ENCODE results near the gene ACR.
"Not testable (repeated sequence)": the region's sequence is repeated elsewhere in the genome, so short reads cannot be mapped to it uniquely, and the experiment has no call there.

Gene ACR

GRCh38 chr22:50756406-50756805 lies 18.4 kb downstream of the ACR start:
- in situ Hi-C loops (cut with MboI; ENCODE audit: low pct_unique_long_range_greater_than_20kb, low sequenced_read_pairs); DNase-seq: not testable (repeated sequence)

- DNase-seq = peak; percentile 71
- in situ Hi-C loops (cut with MboI; ENCODE audit: low pct_unique_long_range_greater_than_20kb, low sequenced_read_pairs) = not testable (repeated sequence)
These were observed 19.0 kb downstream of the ACR start for GRCh38 chr22:50756949-50757491.

- DNase-seq; in situ Hi-C loops (cut with MboI; ENCODE audit: low pct_unique_long_range_greater_than_20kb, low sequenced_read_pairs): not testable (repeated sequence)
These were observed 21.8 kb downstream of the ACR start for GRCh38 chr22:50759597-50760341.

- in situ Hi-C loops (cut with MboI; ENCODE audit: low pct_unique_long_range_greater_than_20kb, low sequenced_read_pairs); DNase-seq: not testable (repeated sequence)
These were observed 23.8 kb downstream of the ACR start for GRCh38 chr22:50761829-50762228.

GRCh38 chr22:50764288-50764687 lies 26.3 kb downstream of the ACR start:
- DNase-seq; in situ Hi-C loops (cut with MboI; ENCODE audit: low pct_unique_long_range_greater_than_20kb, low sequenced_read_pairs): not testable (repeated sequence)

- in situ Hi-C loops (cut with MboI; ENCODE audit: low pct_unique_long_range_greater_than_20kb, low sequenced_read_pairs) = not testable (repeated sequence)
- peak; percentile 86 for DNase-seq
These were observed 37.1 kb downstream of the ACR start for GRCh38 chr22:50775132-50775531.

GRCh38 chr22:50777631-50778030 lies 39.6 kb downstream of the ACR start:
- DNase-seq; in situ Hi-C loops (cut with MboI; ENCODE audit: low pct_unique_long_range_greater_than_20kb, low sequenced_read_pairs): not testable (repeated sequence)

- DNase-seq; in situ Hi-C loops (cut with MboI; ENCODE audit: low pct_unique_long_range_greater_than_20kb, low sequenced_read_pairs): not testable (repeated sequence)
These were observed 42.2 kb downstream of the ACR start for GRCh38 chr22:50780244-50780643.

- in situ Hi-C loops (cut with MboI; ENCODE audit: low pct_unique_long_range_greater_than_20kb, low sequenced_read_pairs) = not testable (repeated sequence)
These were observed 44.2 kb downstream of the ACR start for GRCh38 chr22:50782253-50782652.

GRCh38 chr22:50783033-50783879 lies 45.3 kb downstream of the ACR start, which contains the start of gene RABL2B:
Gene RABL2B (minus strand): TSS chr22:50783636. CDS start chr22:50782294, 1,342 bp downstream.
- in situ Hi-C loops (cut with MboI; ENCODE audit: low pct_unique_long_range_greater_than_20kb, low sequenced_read_pairs) = not testable (repeated sequence)
- peak; percentile 93 for DNase-seq

More at GRCh38 chr22:50782253-50782652, 44.2 kb downstream of the ACR start:
- DNase-seq = not testable (repeated sequence)

- in situ Hi-C loops (cut with MboI; ENCODE audit: low pct_unique_long_range_greater_than_20kb, low sequenced_read_pairs) = not testable (repeated sequence)
- peak; percentile 20 for DNase-seq
These were observed 45.9 kb downstream of the ACR start for GRCh38 chr22:50783880-50784276.

- peak; percentile 44 for DNase-seq
- in situ Hi-C loops (cut with MboI; ENCODE audit: low pct_unique_long_range_greater_than_20kb, low sequenced_read_pairs) = not testable (repeated sequence)
These were observed 47.3 kb downstream of the ACR start for GRCh38 chr22:50785289-50785688.

GRCh38 chr22:50786936-50787335 lies 48.9 kb downstream of the ACR start:
- in situ Hi-C loops (cut with MboI; ENCODE audit: low pct_unique_long_range_greater_than_20kb, low sequenced_read_pairs) = not testable (repeated sequence)

More at GRCh38 chr22:50786936-50787335, 48.9 kb downstream of the ACR start:
- not testable (repeated sequence) for DNase-seq

All from KBM-7 (cell line).